ENCODE data around the gene PPP1R15A.

DNA sequence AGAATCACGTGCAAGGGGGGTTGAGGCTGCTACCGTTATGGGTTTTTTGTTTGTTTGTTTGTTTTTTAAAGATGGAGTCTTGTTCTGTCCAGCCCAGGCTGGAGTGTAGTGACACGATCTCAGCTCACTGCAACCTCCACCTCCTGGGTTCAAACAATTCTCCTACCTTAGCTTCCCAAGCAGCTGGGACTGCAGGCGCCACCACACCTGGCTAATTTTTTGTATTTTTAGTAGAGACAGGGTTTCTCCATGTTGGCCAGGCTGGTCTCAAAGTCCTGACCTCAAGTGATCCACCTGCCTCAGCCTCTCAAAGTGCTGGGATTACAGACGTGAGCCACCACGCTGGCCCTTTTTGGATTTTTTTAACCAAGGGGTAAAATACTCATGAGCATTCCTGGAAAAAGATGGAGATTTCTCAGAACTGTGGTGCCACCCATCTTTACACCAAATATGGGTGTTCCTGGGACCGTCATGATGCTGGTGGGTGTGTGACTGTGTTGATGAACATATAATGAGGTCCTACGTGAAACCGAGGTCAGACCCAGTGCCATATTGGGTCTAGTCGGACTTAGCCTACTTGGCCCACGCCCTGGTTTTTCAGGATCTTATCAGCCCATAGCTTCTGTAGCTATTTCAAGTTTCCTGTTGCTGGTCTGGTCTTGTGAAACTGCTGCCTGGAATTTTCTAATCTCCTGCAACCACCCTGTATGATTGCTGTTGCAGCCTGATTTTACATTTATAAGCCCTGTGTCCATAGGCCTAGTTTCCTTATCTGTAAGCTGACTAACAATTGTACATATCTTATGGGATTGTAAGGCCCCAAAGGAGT lies 6.2 kb downstream of the PPP1R15A start:
- TF ChIP-seq POLR2A (IDR thresholded peaks at IDR 0.05) = peak in 1 of 4 donors; percentile 30
- no peak for TF ChIP-seq CTCF (IDR thresholded peaks at IDR 0.05)
- peak in 3 of 4 donors; percentile 60 to 89 (median 78) for TF ChIP-seq EP300 (IDR thresholded peaks at IDR 0.05)

Measured in upper lobe of left lung (tissue), 4 donors.